ENCODE measurements around the gene TNS3.

Gene TNS3

DNA sequence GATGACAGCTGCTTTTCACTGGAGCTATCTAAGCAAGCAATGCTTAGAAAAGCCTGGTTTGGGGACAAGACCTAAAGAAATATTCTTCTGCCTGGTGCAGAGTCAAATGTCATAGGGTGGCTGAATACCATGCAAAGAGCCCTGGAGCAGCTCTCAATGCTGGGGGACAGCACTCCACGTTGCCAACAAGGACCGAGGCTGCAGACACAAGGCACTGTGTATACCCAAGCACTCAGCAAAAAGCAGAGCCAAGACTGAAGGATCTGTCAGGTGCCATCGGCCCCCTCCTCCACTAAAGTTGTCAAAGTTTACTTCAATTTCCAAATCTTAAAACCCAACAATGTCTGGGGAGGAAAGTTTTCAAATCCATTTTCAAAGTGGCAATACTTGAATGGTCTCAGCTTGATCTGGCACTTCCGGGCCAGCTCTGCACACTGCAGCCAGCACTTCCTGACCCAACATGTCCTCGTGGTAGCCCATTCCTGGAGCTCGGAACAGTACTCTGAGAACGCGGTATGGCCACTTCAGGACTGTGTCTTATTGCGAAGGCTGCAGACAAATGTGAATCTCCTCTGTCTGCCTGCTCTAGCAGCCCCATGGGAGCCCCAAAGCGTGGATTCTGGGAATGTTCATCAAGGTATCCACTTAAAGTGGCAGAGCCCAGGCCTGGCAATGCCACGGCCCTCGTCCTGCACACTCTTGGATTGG lies 191.8 kb downstream of the TNS3 start:
- DNase-seq (ENCODE audit: low read depth in 4 of 4, low spot score in 1 of 4): no peak

DNA sequence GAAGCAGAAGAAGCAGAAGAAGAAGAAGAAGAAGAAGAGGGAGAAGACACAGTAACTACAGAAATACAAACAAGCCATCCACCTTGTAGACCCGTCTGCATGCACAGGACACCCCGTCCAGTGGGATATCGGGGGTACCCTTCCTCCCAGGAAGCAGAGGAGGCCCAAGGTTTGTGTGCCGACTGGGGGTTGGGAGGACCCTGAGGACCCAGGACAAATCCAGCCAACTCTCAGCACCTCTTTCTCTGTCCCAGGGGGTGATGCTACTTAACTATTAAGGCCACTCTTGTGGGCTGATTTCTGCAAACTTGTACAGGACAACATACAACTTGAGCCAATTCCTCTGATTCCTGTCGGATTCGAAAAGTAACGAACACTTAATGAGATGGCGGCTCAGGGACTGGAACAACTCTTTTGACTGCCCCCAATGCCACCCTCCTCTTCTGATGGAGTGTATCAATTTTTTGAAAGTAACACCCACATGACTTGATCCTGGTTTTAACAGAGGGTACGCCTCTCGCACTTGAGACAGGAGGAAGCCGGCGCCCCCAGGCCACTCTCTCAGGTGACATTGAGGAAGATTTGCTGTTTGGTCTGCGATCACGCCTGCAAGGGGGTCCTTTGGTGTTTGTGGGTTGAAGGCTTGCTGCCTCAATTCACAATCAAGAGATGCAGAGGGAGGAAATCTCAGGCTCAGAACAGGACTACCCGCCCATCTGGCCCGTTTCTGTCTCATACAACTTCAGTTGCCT lies 192.6 kb downstream of the TNS3 start:
- DNase-seq (ENCODE audit: low read depth in 4 of 4, low spot score in 1 of 4): no peak

DNA sequence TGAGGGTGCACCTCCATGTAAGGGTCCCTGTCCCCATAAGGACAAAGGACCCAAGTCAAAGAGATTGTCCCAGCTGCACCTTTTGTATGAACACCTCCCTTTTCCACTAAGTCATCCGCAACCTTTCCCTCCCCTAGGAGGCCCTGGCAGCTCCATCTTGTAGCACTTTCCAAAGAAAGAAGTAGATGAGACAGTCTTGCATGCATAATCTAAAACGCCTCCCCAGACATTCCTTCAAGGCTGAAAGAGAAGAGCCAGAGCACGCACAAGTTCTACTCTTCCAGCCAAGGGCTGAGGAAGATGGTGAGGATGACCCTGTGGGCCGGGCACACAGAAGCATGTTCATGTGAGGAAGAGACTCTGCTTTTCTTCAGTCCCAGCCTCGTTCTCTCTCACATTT lies 194.4 kb downstream of the TNS3 start:
- DNase-seq (ENCODE audit: low read depth in 4 of 4, low spot score in 1 of 4): no peak

DNA sequence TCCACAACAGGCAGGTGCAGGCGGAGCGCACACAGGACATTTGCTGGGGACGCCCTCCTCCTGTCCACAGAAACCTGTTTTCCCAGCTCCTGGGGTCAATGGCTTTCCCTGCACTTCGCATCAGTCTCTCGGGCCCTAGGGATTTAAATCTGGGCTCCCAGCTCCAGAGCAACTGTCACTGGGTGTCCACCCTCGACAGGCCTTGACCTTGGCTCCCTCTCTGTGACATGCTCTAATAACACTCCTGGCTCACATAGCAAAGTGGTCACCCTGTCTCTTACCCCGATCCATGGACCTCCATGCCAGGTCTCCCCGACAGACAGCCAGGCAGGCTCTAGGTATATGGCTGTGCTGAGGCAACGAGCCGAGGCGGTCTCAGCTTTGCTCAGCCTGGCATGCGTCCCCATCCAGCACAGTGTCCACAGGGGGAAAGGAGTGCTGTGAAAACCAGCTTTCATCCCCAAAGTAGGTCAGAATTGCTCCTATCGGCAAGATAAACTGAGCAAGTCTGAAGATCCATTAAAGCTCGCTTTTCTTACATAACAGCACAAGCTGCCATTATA lies 195.6 kb downstream of the TNS3 start:
- no peak for DNase-seq (ENCODE audit: low read depth in 4 of 4, low spot score in 1 of 4)

DNA sequence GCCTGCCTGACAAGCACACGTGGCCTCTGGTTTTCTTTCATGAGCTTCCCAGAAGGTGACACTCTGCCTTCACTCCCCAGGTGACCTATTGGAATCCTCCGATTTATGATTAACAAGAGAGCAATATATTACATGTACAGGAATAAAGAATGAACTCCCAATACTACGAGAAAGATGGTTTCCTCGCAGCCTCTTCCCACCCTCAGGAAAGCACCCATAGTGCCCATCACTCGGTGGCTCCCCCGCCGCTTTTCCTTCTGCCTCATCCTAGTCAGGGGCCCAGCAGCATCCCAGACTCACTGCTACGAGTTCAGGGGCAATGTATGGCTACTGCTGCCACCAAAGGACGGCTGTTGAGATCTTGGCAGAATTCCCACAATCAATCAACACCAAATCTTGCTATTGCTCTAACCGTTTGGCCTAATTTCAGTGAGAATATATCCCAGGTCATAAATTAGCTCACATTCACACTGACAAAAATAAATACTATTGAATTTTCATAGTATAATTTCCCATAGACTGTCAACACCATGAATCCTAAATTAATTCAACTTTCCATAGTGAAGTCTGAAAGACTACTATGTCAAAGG lies 196.3 kb downstream of the TNS3 start:
- no peak for DNase-seq (ENCODE audit: low read depth in 4 of 4, low spot score in 1 of 4)

DNA sequence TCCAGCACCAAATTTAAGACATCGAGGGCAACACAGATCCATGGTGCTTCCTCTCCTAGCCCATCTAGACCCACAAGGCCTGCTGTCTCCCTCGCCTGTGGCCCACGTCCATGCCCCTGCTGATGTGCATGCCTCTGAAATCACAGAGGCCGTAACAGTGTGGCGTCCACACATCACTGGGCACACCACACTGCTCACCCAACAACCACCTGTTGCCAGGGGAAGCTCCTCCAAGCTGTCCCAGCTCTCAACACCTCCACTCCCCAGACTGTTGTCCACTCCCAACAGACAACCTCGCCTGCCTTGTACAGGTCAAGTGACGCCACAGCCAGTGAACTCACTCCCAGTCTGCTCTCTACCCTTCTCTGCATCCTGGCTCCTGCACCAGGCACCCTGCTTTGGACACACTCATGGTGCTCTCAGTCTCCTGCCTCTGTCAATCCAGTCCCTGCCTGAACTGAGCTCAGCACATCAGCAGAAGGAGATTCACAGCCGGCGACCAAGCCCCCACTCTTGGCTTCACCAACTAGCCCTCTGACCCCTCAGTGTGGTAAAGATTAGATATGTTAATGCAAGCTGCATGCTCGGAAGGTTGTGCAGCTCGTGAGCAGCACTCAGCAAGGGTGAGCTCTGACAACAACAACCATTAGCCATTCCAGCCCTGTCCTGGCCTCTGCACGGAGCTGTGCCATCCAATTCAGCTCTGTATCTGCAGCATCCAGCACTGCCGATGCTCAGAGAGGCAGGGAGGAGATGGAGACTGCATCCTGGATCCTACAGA lies 197.0 kb downstream of the TNS3 start:
- no peak for DNase-seq (ENCODE audit: low read depth in 4 of 4, low spot score in 1 of 4)

DNA sequence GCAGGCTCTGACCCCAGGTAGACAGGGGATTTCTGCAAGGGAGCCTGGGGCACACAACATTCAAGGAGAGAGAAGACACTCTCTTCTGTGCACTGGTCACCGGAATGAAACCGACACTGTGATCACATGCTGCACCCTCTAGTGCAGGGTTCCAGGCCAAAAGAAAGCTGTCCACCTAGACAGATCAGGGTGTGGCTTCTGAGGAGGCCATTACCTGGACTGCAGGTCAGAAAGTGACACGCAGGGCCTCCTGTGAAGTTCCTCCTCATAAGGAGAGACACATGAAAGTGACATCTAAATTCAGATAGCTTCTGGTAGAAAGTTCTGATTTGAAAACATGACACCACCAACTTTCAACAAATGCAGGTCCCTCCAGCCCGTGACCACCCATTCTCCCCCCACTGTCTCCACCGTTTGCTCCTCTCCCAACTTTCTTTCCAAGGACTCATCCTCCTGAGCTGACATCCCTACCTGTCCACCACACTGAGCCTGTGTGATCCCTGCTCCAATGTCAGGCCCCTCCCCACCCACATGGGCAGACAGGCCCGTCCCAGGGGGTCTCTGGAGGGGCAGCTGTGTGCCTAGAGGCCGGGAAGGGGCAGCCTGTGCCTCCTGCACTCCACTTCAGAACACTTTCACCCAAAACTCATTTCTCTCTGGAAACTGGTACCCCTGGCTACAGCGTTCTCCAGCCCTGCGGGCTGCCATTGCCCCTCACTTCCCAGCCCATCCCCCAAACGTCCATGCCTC lies 198.0 kb downstream of the TNS3 start:
- DNase-seq (ENCODE audit: low read depth in 4 of 4, low spot score in 1 of 4): no peak

DNA sequence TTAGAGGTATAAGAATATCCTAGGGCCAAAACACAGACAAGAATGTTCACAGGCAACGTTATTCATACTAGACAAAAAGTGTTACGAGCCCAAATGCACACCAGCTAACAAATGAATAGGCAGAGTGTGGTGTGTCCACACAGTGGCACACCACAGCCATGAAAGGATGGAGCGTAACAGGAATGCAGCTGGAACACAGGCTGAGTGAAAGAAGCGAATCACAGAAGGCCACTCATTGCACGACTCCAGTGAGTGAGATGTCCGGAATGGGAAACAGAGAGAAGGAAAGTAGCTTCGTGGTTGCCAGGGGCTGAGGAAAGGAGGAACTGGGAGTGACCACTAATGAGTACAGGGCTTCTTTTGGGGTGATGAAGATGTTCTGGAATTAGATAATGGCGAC lies 198.8 kb downstream of the TNS3 start:
- no peak for DNase-seq (ENCODE audit: low read depth in 4 of 4, low spot score in 1 of 4)

DNA sequence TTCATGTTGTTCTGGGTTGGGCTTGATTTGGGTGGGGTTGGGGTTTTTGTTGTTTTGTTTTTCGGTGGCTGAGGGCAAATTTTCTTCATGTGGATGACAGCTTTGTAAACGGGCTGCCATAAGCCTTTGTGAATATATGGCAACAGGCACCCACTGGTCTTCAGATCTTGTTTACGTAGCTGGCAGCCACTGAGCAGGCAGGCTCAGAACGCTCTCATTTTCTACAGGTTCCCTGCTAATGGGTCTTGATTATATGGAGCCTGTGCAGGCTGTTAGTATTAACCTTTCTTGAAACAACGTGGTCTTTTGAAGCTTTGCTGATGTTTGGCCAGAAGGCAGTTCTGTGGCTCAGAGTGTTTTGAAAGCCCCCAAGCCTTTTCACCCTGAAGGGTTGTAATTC lies 199.7 kb downstream of the TNS3 start:
- DNase-seq (ENCODE audit: low read depth in 4 of 4, low spot score in 1 of 4): no peak

DNA sequence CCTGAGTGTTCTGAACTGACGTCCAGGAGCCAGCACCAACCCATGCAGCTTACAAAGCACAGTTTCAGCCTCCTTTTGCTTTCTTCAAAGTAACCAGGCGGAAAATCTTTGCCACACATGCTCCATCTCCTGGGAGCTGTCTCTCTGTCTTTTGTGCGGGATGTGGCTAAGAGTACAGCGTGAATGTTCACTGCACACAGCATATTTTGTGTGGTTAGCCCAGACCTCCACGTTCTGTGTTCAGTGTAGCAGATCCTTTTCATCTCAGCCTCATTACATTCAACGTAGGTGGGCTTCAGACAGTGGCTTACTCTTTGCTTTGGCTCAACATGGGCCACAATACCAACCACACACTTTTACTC lies 200.8 kb downstream of the TNS3 start:
- no peak for DNase-seq (ENCODE audit: low read depth in 4 of 4, low spot score in 1 of 4)

DNA sequence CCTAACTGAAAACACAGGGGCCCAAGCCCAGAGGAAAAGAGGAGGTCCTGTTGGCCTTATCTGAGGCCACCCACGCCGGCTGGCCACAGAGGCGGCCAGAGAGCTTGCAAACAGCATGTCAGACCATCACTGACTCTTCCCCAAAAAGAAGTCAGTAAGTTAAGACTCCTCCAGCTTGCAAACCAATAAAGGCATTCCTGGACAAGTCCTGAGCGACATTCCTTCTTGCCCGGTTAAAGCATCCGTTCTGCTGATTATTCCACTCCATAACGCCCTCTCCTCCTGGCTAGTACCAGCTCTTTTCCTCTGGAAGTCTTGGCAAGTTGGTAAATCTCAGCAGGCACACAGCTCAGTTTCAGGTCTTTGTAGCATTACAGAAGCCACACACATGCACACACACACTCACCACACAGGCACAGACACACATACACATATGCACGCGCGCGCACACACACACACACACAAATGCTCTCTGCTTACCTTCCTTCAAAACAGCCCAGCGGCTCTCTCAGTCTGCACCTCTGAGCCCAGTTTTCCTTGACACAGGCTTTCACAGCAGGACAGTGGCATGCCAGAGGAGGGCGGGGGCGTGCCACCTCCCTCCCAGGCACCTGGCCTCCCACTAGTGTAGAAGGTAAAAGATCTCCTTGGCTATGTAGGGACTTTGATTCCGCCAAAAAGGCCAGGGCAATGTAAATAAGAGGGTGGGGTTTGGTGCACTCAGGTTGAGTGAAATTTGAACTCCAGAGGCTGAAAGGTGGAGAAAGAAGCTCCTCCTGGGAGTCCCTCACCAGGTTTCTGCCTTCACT lies 201.4 kb downstream of the TNS3 start:
- no peak for DNase-seq (ENCODE audit: low read depth in 4 of 4, low spot score in 1 of 4)

DNA sequence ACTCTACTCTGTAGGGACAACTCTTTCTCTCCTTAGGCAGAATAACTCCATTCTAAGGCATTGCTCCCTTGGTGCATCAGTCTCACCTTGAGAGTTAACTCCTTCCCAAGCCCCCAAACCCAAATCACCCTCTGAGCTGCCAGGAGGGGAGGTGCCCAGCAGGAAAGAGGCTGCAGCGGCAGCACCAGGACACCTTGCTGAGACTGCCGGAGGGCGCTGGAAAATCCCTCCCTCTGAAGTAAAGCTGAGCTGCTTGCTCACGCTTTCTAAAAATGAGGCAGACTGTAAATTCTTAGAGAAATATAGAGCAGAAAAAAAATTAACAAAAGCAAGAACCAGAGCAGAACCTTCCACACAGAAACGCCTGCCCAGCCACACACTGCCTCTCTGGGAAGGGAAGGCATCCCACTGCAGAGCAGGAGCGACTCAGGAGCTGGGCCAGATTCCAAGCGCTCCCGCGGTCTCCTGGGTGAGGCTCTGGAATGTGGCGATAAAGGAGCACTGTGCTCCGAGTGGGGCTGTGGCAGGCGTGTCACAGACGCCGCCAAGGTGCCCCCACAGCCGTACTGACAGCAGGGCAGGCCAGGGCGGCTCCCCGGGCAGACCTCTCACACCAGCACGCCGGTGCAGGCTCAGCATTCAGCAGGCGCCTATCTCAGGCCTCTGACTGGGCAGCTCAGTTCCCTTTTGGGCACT lies 202.1 kb downstream of the TNS3 start:
- DNase-seq (ENCODE audit: low read depth in 4 of 4, low spot score in 1 of 4): no peak

DNA sequence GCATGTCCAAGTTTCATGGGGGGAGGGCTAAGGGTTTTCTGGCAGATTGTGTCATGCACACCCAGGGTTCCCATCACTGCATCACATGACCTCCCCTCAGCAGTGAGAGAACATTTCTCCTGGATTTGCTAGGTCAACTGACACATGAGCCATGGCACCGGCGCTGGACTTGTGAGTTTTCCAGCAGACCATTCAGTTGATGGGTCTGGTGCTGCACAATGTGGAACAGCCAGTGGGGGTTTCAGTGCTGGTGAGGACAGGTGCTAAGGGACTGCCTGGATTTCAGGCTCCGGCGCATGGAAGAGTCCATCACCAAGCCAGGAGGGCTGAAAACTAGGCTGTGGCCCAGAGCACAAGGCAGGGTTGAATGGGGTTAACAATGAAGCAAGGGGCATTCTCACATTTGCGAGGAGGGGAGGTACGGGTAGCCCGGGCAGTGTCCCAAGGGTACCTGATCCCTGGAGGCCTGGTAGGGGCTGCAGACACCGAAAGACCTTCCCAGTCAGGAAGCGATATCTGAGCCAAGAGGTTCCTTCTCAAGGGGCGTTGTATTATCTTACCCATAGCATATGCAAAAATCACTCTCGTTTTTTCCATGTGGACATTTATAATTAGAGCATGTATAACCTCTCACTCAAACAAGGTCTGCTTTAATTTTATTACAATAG lies 203.0 kb downstream of the TNS3 start:
- no peak for DNase-seq (ENCODE audit: low read depth in 4 of 4, low spot score in 1 of 4)

DNA sequence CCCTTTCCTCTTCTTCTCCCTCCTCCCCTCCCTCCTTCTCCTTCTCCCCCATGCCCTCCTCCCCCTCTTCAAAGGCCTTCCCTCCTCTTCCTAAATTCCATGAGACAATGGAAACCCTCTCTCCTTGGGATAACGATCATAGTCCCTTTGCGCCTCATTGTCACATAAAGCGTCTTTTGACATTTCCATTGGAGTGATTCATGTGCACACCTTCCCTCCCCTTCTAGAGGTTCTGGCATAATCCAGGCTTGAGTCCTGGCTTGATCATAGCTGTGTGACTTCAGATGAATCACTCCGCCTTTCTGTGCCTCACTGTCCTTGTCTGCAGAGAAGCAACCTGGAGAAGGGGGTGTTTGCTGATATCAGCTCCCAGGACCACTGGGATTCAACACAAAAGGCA lies 204.2 kb downstream of the TNS3 start:
- no peak for DNase-seq (ENCODE audit: low read depth in 4 of 4, low spot score in 1 of 4)

DNA sequence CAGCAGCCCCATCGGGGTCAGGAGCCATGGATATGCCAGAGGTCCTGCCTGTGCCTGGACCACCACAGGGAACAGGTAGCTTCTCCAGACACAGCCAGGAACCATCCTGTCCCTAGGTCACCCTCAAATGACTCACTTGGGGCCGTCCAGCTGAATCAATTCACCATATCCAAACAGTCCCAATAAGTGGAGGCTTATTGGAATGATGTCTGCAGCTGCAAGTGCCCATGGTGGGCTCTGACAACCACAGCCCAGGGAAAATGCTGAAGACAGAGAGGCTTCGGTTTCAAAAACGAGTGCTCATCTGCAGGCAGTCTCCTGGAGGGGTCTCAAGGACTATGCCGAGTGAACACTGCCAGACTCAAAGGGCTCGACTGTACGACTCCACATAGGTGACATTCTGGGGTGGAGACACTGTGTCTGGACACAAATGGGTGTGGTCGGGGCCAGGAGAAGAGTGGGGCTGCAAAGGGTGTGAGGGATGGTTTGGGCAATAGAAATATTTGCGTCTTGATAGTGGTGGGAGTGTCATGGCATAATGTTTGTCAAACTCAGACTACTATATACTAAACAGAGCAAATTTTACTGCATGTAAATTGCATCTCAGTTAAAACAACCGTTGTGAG lies 204.8 kb downstream of the TNS3 start:
- no peak for DNase-seq (ENCODE audit: low read depth in 4 of 4, low spot score in 1 of 4)

DNA sequence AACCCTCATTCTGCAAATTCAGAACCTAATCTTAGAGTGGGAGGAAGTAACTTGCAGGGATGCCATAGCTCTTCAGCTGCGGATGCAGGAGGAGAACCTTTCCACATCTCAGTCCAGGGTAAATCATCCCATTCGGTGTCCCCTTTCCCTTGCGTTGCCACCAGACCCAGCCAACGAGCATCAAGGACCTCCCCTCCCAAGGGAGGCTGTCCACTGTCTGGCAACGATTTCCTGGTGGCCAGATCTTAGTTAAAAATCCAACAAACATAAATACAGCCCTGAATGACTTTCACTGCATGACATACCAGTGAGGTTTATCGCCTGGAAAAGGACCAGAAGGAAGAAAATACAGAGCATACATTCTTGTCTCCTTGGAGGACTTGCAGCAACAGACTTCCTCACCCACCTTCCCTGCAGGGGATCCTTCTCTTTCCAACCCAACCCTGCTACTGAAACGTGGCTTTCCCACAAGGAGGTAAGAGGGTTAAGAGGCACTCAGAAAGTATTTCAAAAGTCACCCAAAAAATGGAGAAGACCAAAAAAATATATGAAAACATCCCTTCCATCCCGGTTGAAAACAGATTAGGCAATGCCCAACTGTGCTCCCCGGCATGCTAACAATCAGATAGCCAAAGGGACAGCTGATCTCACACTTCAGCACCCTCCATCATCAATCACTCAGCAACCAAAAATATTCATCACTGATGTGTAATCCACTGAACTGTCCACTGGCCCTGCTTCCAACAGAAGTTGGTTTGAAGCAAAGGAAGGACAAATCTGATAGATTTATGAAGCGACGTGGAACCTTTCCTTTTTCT lies 206.6 kb downstream of the TNS3 start:
- no peak for DNase-seq (ENCODE audit: low read depth in 4 of 4, low spot score in 1 of 4)

DNA sequence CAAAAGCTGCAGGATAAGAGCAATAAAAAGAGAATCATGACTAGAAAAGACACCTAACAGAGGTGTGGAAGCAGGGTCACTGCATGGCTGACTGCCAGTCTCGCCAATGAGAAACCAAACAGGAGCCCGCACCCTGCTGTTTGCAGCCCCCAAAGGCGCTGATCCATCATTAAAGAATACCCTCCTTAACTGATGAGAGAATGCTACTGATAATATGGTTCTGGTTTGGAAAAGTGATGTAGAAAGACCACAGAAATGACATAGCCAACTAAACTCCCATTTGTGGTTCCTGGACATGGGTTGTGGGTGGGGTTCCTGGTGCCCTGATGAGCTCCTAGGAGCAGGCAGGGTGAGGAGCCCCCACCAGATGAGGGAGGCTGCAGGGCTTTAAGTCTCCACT lies 207.4 kb downstream of the TNS3 start:
- no peak for DNase-seq (ENCODE audit: low read depth in 4 of 4, low spot score in 1 of 4)

Data from stimulated activated CD4-positive, alpha-beta T cell treated with anti-CD3 and anti-CD28 coated beads, Interleukin-1b, Interleukin-23, amount 100 ng/mL, for 24 hours (primary cell).